ENCODE results near the gene BEND7.
"Not testable (repeated sequence)": the region's sequence is repeated elsewhere in the genome, so short reads cannot be mapped to it uniquely, and the experiment has no call there.

The BEND7 gene

GRCh38 chr10:13475124-13475523 is 53.7 kb downstream of the BEND7 start:
- FAIRE-seq, result no peak

- FAIRE-seq, result no peak
Measured at GRCh38 chr10:13473986-13474385, 54.8 kb downstream of the BEND7 start.

- FAIRE-seq, result no peak
Measured at GRCh38 chr10:13472359-13472758, 56.5 kb downstream of the BEND7 start.

- no peak for FAIRE-seq
Measured at GRCh38 chr10:13470270-13470669, 58.5 kb downstream of the BEND7 start.

GRCh38 chr10:13462551-13462950 is 66.3 kb downstream of the BEND7 start:
- no peak for FAIRE-seq

- FAIRE-seq, result no peak
Measured at GRCh38 chr10:13458687-13459012, 70.2 kb downstream of the BEND7 start.

- FAIRE-seq, result no peak
Measured at GRCh38 chr10:13457958-13458686, 70.7 kb downstream of the BEND7 start.

- FAIRE-seq, result no peak
Measured at GRCh38 chr10:13453896-13454295, 74.9 kb downstream of the BEND7 start.

GRCh38 chr10:13450069-13450468 is 78.7 kb downstream of the BEND7 start:
- no peak for FAIRE-seq

- no peak for FAIRE-seq
Measured at GRCh38 chr10:13449296-13449695, 79.5 kb downstream of the BEND7 start.

- FAIRE-seq, result no peak
Measured at GRCh38 chr10:13448216-13448615, 80.6 kb downstream of the BEND7 start.

- no peak for FAIRE-seq
Measured at GRCh38 chr10:13445656-13446400, 83.0 kb downstream of the BEND7 start.

GRCh38 chr10:13441476-13441875 is 87.3 kb downstream of the BEND7 start:
- FAIRE-seq, result no peak

GRCh38 chr10:13440185-13441061 is 88.4 kb downstream of the BEND7 start:
- no peak for FAIRE-seq

- no peak for FAIRE-seq
Measured at GRCh38 chr10:13439313-13440184, 89.3 kb downstream of the BEND7 start.

- no peak for FAIRE-seq
Measured at GRCh38 chr10:13437026-13437555, 91.7 kb downstream of the BEND7 start.

GRCh38 chr10:13427943-13428342 is 100.9 kb downstream of the BEND7 start:
- FAIRE-seq, result not testable (repeated sequence)

- no peak for FAIRE-seq
Measured at GRCh38 chr10:13425397-13425796, 103.4 kb downstream of the BEND7 start.

- FAIRE-seq, result no peak
Measured at GRCh38 chr10:13422800-13423199, 106.0 kb downstream of the BEND7 start.

GRCh38 chr10:13421382-13421917 is 107.4 kb downstream of the BEND7 start:
- FAIRE-seq, result no peak

GRCh38 chr10:13420532-13421307 is 108.1 kb downstream of the BEND7 start:
- FAIRE-seq, result no peak

Measured in G401.6 (cell line).